Activated CD4-positive, alpha-beta T cell treated with anti-CD3 and anti-CD28 coated beads for 36 hours (primary cell): Measurements from ENCODE around the gene CHD2. TPM values are rescaled to one million over a fixed set of nuclear protein-coding genes. Genes with fewer than 3 reads are reported as not detected.
"Not testable (repeated sequence)": the region's sequence is repeated elsewhere in the genome, so short reads cannot be mapped to it uniquely, and the experiment has no call there.

Experiments used
- ATAC-seq: fragments of 200-7000 bp; cut with Tn5 transposase; one replicate; pipeline ENCODE4 v1.10.0; 2021; ENCODE audit warnings: mild to moderate bottlenecking, moderate library complexity
- CTCF ChIA-PET: fragments of 350-600 bp; sonication (Branson Sonifier 250); formaldehyde crosslinking; loops from one replicate; lab custom pipeline; 2021; ENCODE audit warnings: antibody characterized with exemption; lab: Charles Lee
- POLR2A ChIA-PET: fragments of 350-600 bp; sonication (Branson Sonifier 250); formaldehyde crosslinking; loops from one replicate; lab custom pipeline; 2021; ENCODE audit warnings: antibody characterized with exemption, inconsistent platforms; lab: Charles Lee
- DNase-seq: peaks from one replicate; pipeline ENCODE4 v3.0.0-alpha.2; 2020
- H3K27ac Mint-ChIP-seq: one replicate; pipeline ENCODE4 v1.8.0; 2021; ENCODE audit warnings: mixed read lengths
- H3K27me3 Mint-ChIP-seq: one replicate; pipeline ENCODE4 v1.8.0; 2021; ENCODE audit warnings: mixed read lengths
- H3K36me3 Mint-ChIP-seq: one replicate; pipeline ENCODE4 v1.8.0; 2021; ENCODE audit warnings: low read depth, mixed read lengths
- H3K4me1 Mint-ChIP-seq: one replicate; pipeline ENCODE4 v1.8.0; 2021; ENCODE audit warnings: mixed read lengths
- H3K4me3 Mint-ChIP-seq: one replicate; pipeline ENCODE4 v1.8.0; 2021; ENCODE audit warnings: mild to moderate bottlenecking, moderate library complexity, mixed read lengths
- H3K9me3 Mint-ChIP-seq: one replicate; pipeline ENCODE4 v1.8.0; 2021; ENCODE audit warnings: low read depth, mixed read lengths
- intact Hi-C, 2 experiments: fragments of 100-400 bp; cut with DNase I in 1 of 2; cut with micrococcal nuclease in 1 of 2; formaldehyde crosslinking; loops; one replicate each; pipeline versions ENCODE4 v1.14.2 to v1.15.1; 2022 to 2024; cut with DNase I, micrococcal nuclease
- total RNA-seq, 2 experiments: library from RNA; stranded (reverse); gene quantifications; one replicate each; pipeline ENCODE4 v1.2.3, GENCODE V29; 2021

CHD2 gene
- total RNA-seq, 2 experiments from 2014 or later = 118 to 149 TPM

GRCh38 chr15:93037820-93038705 lies 137.9 kb downstream of the CHD2 start:
- CTCF ChIA-PET = interaction anchor here (0.6 to 1.0 kb wide), 3 partner anchors 10 to 1217 kb away, joined by 3 to 5 read pairs (median 4); no protein-coding TSS in a partner anchor
- intact Hi-C loops = loop anchor here in 1 of 2 experiments (10.0 kb wide), 2 partner anchors 957 to 1287 kb away; no protein-coding TSS in a partner anchor

GRCh38 chr15:93039562-93040287 lies 139.6 kb downstream of the CHD2 start:
- CTCF ChIA-PET = interaction anchor here (0.6 to 1.1 kb wide), 3 partner anchors 9 to 84 kb away, joined by 3 read pairs; no protein-coding TSS in a partner anchor
- POLR2A ChIA-PET = not testable (repeated sequence)

More at GRCh38 chr15:93037820-93038705, 137.9 kb downstream of the CHD2 start:
- H3K9me3 Mint-ChIP-seq = no peaks in the 10 kb centered on the region
- peaks cover 5% of the 10 kb centered on the region for H3K4me1 Mint-ChIP-seq
- H3K27ac Mint-ChIP-seq = no peak overlapping the region
- peaks cover 2% of the 10 kb centered on the region for H3K27me3 Mint-ChIP-seq
- H3K36me3 Mint-ChIP-seq = no peaks in the 10 kb centered on the region
- no peak for DNase-seq
- H3K4me3 Mint-ChIP-seq = no peak overlapping the region
- ATAC-seq = no peak
- POLR2A ChIA-PET = no interaction called here

GRCh38 chr15:93040288-93041158 lies 140.4 kb downstream of the CHD2 start:
- CTCF ChIA-PET = interaction anchor here (0.6 to 1.1 kb wide), 3 partner anchors 10 to 85 kb away, joined by 3 read pairs; no protein-coding TSS in a partner anchor
- intact Hi-C loops = no loop called here
- no peak overlapping the region for H3K4me3 Mint-ChIP-seq
- no peak for DNase-seq
- no peak for ATAC-seq
- no peaks in the 10 kb centered on the region for H3K36me3 Mint-ChIP-seq
- H3K4me1 Mint-ChIP-seq = peaks cover 5% of the 10 kb centered on the region
- H3K27me3 Mint-ChIP-seq = peaks cover 2% of the 10 kb centered on the region
- POLR2A ChIA-PET = no interaction called here
- no peak overlapping the region for H3K27ac Mint-ChIP-seq
- H3K9me3 Mint-ChIP-seq = no peaks in the 10 kb centered on the region

More at GRCh38 chr15:93039562-93040287, 139.6 kb downstream of the CHD2 start:
- not testable (repeated sequence) for ATAC-seq, H3K4me3 Mint-ChIP-seq, H3K36me3 Mint-ChIP-seq, DNase-seq, H3K27me3 Mint-ChIP-seq, H3K27ac Mint-ChIP-seq, H3K4me1 Mint-ChIP-seq, H3K9me3 Mint-ChIP-seq
- intact Hi-C loops = loop anchor here in 1 of 2 experiments (10.0 kb wide), 2 partner anchors 955 to 1285 kb away; no protein-coding TSS in a partner anchor

- H3K4me3 Mint-ChIP-seq = no peak overlapping the region
- no peak for ATAC-seq
- no peaks in the 10 kb centered on the region for H3K27me3 Mint-ChIP-seq
- intact Hi-C loops = no loop called here
- no peak for DNase-seq
- no peaks in the 10 kb centered on the region for H3K4me1 Mint-ChIP-seq
- POLR2A ChIA-PET = no interaction called here
- no peaks in the 10 kb centered on the region for H3K36me3 Mint-ChIP-seq
- peaks cover 3% of the 10 kb centered on the region for H3K9me3 Mint-ChIP-seq
- H3K27ac Mint-ChIP-seq = no peak overlapping the region
- CTCF ChIA-PET = no interaction called here
These were observed 141.0 kb downstream of the CHD2 start for GRCh38 chr15:93041159-93041547.

- CTCF ChIA-PET = no interaction called here
- intact Hi-C loops = no loop called here
- Mint-ChIP-seq H3K4me3 (no peak overlapping the region), H3K27ac (no peak overlapping the region), H3K27me3 (no peaks in the 10 kb centered on the region), H3K9me3 (peaks cover 3% of the 10 kb centered on the region), H3K4me1 (no peaks in the 10 kb centered on the region), H3K36me3 (no peaks in the 10 kb centered on the region)
- no peak for ATAC-seq
- DNase-seq = no peak
- POLR2A ChIA-PET = no interaction called here
These were observed 142.1 kb downstream of the CHD2 start for GRCh38 chr15:93042211-93042610.

- H3K4me3 Mint-ChIP-seq = no peak overlapping the region
- ATAC-seq (no peak), DNase-seq (no peak)
- intact Hi-C loops = no loop called here
- H3K4me1 Mint-ChIP-seq = peaks cover 4% of the 10 kb centered on the region
- ChIA-PET CTCF (no interaction called here), POLR2A (no interaction called here)
- peaks cover 3% of the 10 kb centered on the region for H3K9me3 Mint-ChIP-seq
- no peaks in the 10 kb centered on the region for H3K36me3 Mint-ChIP-seq
- H3K27ac Mint-ChIP-seq = no peak overlapping the region
- H3K27me3 Mint-ChIP-seq = no peaks in the 10 kb centered on the region
These were observed 142.7 kb downstream of the CHD2 start for GRCh38 chr15:93042691-93043378.

GRCh38 chr15:93043621-93044300 lies 143.6 kb downstream of the CHD2 start:
- intact Hi-C loops = no loop called here
- H3K36me3 Mint-ChIP-seq = no peaks in the 10 kb centered on the region
- no peak overlapping the region for H3K27ac Mint-ChIP-seq
- peaks cover 3% of the 10 kb centered on the region for H3K9me3 Mint-ChIP-seq
- no peak for ATAC-seq
- H3K4me1 Mint-ChIP-seq = peaks cover 9% of the 10 kb centered on the region
- no peak for DNase-seq
- no peaks in the 10 kb centered on the region for H3K27me3 Mint-ChIP-seq
- no peak overlapping the region for H3K4me3 Mint-ChIP-seq
- ChIA-PET POLR2A (no interaction called here), CTCF (no interaction called here)

- H3K27ac Mint-ChIP-seq = no peak overlapping the region
- H3K9me3 Mint-ChIP-seq = peaks cover 3% of the 10 kb centered on the region
- H3K4me3 Mint-ChIP-seq = no peak overlapping the region
- H3K36me3 Mint-ChIP-seq = no peaks in the 10 kb centered on the region
- DNase-seq (no peak), ATAC-seq (no peak)
- no peaks in the 10 kb centered on the region for H3K27me3 Mint-ChIP-seq
- intact Hi-C loops = no loop called here
- ChIA-PET CTCF (no interaction called here), POLR2A (no interaction called here)
- peaks cover 9% of the 10 kb centered on the region for H3K4me1 Mint-ChIP-seq
These were observed 144.4 kb downstream of the CHD2 start for GRCh38 chr15:93044301-93045190.

- no peaks in the 10 kb centered on the region for H3K27me3 Mint-ChIP-seq
- ChIA-PET POLR2A (no interaction called here), CTCF (interaction anchor here (1.3 kb wide), 1 partner anchor 15 kb away, joined by 3 read pairs; no protein-coding TSS in a partner anchor)
- no peaks in the 10 kb centered on the region for H3K36me3 Mint-ChIP-seq
- intact Hi-C loops = no loop called here
- H3K27ac Mint-ChIP-seq = no peak overlapping the region
- ATAC-seq (no peak), DNase-seq (no peak)
- peaks cover 9% of the 10 kb centered on the region for H3K4me1 Mint-ChIP-seq
- peaks cover 3% of the 10 kb centered on the region for H3K9me3 Mint-ChIP-seq
- no peak overlapping the region for H3K4me3 Mint-ChIP-seq
These were observed 145.2 kb downstream of the CHD2 start for GRCh38 chr15:93045191-93045785.
